ENCODE data around the gene SAFB2.
A peak's percentile ranks its signal among the peaks of the same experiment; 100 is the strongest.

Gene SAFB2

DNA sequence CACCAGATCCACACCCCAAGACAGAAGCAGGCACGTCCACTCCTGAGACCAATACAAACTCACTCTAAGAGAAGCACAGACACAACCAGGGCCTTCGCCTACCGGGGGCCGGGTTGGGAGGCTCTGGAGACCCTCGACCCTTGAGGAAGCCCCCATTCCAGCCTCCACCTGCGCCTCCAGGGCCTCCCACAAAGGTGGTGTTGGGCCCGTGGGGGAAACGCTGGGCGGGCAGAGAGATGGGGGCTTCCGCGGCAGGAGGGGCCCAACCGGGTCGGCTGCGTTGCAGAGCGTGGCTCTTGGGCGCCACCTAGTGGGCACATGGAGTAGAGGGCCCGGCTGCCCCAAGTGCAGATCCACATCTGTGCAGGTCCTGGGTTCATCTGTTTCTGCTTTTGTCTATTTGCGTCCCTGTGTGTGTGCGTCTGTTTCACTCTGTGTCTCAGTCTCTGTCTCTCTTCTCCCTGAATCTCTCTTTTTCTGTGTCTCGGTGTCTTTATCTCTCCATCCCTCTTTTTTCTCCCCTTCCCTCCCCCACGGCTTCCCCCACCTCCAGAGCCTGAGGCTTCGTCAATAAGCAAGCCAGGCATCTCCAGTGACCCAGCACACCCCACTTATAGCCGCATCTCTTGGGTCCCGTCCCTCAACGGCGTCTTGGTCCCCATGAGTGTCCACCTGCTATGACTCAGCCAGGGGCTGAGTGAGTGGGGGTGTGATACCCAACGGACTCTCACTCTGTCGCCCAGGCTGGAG is 44.3 kb downstream of the SAFB2 start:
- peak; percentile 83 for DNase-seq

DNA sequence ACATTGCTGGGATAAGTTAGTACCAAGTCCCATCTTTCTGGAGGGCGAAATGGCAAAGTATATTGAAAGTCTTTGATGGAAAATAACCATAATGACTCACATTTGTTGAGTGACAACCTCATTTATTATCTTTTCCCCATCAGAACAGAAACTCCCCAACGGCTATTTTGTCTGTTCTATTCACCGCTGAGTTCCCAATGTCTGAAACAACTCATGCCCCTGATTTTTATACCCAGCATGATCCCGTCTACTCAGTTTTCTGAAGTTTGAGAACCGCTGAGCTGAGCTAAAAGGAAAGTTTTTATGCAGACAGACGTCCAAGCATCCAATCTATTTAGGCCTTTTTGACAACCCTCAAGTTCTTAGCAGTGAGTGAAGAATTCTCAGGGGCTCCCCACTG is 47.0 kb downstream of the SAFB2 start:
- no peak for DNase-seq

DNA sequence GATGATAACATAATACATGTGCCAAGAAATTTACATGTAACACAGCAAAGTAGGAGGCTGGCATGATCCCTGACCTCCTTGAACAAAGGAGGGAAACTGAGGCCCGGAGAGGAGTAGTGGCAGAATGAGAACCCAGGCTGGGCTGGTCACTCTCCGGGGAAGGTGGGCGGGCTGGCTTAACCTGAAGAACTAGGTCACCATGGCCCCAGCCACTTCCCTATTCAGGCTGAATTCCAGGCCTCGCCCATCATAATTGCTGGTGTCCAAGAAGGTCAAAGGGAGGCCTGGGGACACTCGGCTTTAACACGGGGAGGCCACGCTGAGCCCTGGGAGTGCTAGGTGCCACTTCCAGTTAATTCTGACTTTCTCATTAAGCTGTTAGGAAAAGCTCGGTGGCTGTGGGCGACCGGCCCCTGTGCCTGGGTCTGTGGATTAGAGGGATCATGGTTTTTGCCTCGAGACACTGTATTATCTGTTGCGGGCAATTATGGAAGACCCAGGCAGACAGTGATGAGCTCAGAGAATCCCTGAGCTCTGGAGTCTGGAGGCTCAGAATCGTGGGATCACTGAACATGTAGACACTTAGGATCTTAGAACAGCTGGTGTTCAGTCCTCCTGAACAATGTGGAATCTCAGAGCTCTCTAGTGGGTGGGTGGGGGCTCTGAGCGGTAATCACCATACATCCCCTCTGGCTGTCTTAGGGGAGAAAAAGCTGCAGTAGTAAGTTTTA is 49.9 kb downstream of the SAFB2 start:
- no peak for DNase-seq

DNA sequence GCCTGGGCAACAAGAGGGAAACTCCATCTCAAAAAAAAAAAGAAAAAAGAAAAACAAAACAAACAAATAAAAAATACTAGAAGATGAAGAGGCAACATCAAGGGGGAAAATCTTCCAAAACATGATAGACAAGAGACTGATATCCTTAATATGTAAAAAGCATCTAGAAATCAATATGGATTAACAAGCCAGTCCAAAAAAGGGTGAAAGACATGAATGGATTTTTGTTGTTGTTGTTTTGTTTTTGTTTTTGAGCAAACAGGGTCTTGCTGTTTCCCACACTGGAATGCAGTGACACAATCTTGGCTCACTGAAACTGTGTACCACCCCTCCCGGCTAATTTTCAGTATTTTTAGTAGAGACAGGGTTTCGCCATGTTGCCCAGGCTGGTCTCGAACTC is 50.8 kb downstream of the SAFB2 start:
- DNase-seq, result no peak

DNA sequence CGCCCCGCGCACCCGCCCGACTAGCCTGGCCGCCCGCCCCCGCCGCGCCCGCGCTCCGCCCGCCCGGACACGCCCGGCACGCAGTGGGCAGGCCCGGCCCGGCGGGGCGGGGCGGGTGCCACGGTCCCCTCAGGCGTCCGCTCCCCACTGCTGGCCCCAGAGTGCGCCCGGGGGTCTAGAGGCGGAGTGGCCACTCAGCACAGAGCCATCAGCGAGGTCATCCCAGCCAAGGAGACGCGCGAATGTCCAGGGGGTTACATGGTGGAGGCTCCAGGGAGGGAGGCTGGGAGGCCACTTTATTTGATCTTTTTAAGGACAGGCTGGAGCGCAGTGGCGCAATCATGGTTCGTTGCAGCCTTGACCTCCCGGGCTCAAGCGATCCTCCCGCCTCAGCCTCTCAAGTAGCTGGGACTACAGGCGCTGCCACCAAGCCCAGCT is 54.6 kb downstream of the SAFB2 start:
- DNase-seq, result no peak

DNA sequence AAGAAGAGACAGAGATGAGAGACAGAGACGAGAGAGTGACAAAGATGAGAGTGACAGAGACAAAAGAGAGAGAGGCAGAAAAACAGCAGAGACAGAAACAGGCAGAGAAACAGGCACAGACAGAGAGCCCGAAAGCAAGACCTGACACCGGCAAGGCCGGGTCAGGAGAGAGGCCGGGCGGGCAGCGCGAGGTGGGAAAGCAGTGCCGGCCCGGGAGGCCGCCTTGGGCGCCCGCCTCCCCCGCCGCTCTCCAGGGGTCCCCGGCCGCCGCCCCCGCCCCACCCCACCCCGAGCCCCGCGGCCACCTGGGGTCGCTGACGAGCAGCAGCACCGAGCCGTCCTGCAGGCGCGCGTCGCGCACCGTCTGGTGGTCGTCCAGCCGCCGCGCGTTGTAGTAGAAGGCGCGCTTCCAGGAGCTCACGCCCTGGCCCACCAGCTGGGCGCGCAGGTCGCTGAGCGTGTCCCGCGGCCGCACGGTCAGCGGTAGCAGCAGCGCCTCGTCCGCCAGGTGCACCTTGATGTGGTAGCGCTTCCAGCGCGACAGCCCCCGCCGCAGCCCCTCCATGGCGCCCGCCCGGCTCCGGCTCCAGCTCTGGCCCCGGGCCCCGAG is 55.1 kb downstream of the SAFB2 start, which contains the start of gene TINCR:
Gene TINCR (minus strand): TSS at position 594 of the 610 bp plus-strand sequence.
- DNase-seq, result no peak

DNA sequence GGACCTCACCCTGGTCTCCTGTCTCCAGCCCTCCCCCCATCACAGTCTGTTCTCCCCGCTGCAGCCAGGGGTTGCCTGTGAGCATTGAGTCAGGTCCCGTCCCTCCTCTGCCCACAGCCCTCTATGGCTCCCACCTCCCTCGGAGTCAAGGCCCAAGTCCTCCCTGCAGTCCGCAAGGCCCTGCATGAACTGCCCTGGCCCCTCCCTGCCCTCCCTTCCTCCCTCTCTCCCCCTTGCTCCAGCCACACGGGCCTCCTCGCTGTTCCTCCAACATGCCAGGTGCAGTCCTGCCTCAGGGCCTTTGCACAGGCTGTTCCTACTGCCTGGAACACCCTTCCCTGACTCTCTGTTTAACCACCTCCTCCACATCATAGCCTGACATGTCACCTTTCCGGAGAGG is 57.6 kb downstream of the SAFB2 start:
- no peak for DNase-seq

DNA sequence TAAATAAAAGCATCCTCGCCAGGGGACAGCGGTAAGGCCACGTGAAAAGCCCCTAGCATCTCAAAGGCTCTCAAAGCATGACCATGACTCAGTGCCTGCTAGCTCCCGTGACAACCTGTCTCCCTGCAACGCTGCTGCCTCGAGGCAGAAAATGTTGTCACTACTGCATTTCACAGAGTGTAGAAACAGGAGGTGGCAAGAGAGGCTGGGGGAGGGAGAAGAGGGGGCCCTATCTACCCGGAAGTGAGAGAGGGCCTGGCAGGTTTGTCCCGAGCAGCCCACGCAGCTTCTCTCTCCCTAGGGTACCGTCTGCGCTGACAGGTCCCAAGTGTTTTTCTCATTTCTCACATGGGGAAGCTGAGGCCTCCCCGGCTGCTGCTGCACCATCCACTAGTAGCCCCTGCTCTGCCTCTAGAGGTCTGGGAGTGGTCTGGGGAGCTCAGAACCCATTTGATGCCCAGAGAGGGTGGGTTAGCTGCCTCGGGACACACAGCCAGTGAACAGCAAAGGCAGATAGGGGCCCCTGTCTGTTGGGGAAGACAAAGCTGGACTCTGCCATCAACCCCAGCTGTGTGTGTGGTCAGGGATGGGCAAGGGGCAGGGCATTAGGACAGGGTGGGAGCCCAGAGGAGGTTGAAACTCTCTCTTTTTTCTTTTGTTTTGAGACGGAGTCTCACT is 58.5 kb downstream of the SAFB2 start:
- no peak for DNase-seq

DNA sequence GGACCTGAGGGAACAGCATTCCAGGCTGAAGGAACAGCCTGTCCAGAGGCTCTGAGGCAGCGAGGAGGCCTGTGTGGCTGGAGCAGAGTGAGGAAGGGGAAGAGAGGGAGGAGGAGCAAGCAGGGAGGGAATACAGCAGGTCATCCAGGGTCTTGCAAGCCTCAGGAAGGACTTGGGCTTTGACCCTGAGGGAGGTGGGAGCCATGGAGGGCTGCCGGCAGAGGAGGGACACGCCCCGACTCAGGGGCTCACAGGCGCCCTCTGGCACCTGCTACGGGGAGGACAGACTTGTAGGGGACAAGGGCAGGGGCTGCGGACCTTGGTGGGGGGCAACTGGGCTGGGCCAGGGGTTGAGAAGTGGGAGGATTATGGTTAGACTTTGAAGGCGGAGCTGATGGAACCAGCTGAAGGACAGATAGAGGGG is 59.6 kb downstream of the SAFB2 start:
- no peak for DNase-seq

DNA sequence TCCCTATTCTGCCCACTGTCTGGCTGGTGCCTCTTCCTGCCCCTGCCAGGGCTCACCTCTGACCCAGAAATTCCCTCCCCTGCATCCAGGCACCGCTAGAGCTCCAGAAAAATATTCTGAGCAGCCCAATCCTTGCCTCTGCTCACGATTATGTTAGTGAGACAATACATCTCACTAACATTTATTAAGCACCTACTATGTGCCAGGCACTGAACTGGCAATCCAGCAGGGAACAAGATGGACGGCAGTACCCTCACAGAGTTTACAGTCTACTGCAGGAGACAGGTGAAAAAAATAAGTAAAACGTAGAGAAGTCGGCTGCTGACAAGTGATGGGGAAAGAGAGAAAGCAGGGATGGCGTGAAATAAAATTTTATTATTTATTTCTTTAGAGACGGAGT is 60.3 kb downstream of the SAFB2 start:
- no peak for DNase-seq

DNA sequence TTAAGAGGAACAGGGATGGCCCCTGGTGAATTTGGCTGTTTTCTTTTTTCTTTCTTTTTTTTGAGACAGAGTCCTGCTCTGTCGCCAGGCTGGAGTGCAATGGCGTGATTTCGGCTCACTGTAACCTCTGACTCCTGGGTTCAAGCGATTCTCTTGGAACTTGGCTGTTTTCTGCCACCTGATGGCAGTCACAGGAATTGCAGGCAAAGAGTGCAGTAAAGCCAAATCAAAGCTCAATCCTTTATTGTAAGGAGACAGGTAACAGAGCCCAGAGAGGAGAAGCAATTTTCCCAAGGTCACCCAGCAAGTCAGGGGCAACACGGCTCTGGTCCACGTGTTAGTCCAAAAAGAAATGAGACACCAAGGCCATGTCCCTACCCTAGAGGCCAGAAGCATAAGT is 61.0 kb downstream of the SAFB2 start:
- DNase-seq, result no peak

DNA sequence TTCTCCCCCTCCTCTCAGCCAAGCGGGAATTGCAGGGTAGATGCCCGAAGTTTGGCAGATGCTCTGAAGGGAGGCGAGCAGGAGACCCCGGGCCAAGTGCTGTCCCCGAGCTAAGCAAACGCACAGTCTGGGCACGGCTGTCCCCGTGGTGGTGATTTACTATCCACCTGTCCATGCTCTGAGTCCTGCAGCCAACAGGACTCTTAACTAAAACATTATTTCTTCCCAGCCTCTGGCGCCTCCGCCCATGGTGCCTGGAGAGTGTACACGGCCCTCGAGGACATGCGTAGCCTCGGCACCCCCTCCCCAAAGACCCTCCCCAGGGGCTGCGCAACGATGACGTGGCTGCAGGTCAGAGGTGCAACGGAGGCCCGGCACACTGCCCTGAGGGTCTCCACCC is 62.4 kb downstream of the SAFB2 start:
- DNase-seq, result no peak

DNA sequence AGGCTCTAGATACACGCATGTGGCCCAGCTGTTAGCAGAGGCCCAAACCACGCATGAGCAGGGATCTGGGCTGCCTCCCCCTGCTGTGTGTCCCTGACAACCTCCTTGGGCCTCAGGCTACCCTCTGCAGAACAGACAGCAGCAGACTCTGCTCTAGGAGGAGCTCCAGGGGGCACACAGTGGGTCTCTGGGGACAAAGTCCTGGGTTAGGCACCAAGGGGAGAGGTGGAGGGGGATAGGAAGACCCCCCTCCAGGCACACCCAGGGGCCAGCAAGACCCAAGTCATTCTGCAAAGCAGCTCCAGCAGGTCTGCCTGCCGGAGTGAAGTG is 62.8 kb downstream of the SAFB2 start:
- no peak for DNase-seq

DNA sequence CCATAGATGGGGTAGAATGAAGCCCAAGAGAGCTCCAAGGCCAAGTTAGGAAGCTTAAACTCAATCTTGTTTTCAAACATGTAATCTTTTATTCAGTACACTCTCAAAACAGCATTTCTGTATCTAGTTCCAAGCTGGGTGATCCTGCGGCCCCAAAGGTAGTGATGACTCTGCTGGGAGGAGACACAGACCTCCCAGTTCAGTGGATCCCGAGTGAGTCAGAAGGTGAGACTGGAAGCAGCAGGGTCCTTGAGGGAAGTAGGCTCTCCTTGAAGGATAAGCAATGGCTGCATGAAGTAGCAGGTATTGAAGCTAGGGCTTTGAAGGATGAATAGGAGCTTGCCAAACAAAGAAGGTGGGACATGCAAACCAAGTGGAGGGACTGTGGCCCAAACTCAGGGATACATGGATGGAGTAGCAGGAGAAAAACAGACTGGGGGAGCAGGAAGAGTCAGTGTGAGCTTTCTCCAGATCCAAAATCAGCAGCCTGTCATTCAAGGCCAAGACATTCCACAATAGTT is 64.4 kb downstream of the SAFB2 start:
- DNase-seq, result no peak

DNA sequence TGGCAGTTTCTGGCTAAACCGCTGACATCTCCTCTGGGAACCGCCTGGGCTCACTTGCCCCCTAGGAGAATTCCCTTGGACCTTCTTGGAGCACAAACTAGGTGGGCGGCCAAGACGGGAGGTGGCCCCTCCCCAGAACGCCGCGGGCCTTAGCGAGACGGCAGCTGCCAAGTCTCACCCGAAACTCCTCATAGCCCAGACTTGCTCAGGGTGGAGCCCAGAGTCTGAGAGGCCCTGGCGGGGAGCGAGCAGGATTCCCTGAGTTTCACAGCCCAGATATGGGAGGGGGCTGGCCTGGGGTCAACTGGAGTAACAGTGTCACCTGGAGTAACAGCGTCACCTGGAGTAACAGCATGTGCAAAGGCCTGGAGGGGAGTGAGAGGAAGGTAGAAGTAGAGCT is 64.9 kb downstream of the SAFB2 start:
- no peak for DNase-seq

DNA sequence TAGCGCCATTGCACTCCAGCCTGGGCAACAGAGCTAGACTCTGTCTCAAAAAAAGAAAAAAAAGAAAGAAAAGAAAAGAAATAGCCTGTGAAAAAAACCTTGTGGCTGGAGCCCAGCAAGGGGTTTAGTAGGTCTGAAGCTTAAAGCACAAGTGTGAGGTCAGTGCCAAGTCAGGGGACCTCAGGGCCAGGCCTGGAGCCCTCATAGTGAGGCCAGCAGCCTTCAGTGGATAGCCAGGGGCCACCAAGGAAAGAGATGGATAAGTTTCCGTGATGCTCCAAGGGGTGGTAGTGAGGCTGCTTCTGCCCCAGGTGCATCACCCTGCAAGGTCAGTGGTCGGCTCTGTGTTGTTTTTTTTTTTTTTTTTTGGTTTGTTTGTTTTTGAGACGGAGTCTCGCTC is 67.7 kb downstream of the SAFB2 start:
- no peak for DNase-seq

DNA sequence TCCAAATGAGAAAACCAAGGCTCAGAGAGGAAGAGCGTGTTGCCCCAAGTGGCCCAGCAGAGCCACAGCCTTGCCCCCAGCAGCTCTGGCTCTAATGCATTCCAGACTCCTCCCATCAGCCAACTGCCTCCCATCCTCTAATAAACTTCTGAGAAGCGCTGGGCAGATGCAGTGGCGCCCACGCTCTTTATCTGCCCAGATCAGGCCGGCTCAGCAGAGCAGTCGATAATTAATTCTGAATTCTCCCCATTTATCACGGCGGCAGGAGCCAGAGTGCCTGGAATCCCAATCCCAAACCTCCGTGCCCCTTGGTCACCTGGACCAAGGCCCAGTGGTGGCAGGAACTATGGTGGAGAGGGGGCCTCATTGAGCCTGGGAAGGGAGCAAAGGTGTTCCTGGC is 68.7 kb downstream of the SAFB2 start:
- no peak for DNase-seq

DNA sequence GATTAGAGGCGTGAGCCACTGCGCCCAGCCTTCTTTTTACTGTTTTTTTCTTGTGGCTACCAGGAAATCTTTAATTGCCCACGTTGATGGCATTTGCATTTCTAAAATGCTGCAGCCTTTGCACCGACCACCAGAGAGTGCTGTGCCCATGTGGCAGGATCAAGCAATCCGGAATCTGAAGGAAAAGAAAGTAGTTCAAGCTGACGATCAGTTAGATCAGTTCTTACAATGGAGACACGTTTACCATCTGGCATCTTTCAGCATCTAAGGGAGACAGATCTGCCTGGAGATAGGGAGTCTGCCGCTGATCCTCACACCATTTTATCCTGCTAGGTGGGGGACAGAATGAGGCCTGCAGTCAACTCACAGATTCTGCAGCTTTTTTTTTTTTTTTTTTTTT is 74.7 kb downstream of the SAFB2 start:
- DNase-seq, result peak; percentile 76

DNA sequence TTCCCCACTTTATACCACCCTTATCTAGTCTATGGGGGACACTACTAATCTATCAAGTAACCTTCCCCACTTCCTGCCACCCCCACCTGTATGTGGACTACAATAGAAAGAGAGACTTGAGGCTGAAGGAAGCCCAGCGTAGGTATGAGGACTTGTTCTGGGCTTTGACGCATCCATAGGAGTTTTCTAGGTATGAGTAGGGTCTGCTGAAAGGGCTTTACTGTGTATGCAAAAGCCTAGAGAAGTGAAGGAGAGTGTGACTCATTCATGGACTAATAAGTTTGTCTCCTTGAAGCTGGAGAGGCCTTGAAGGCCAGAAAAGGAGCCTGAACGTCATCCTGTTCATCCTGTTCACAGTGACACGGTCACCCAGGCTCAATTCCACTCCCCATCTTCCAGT is 76.6 kb downstream of the SAFB2 start:
- no peak for DNase-seq

DNA sequence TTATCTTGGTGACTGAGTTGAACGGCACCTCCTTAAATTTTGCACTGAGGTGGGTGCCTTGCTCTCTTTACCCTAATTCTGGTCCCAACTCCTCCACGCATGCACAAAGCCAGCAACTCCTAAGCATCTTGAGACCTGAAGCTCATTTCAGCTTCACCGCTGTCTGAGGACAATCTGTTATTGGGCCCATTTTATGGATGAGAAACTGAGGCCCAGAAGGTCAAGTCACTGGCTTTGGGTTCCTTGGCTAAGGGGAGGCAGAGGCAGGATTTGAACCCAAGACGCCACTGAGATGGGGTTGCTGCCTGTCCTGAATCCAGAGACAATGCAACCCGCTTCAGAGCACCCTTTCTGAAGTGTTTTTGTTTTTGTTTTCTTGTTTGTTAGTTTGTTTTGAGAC is 77.5 kb downstream of the SAFB2 start:
- DNase-seq, result no peak

DNA sequence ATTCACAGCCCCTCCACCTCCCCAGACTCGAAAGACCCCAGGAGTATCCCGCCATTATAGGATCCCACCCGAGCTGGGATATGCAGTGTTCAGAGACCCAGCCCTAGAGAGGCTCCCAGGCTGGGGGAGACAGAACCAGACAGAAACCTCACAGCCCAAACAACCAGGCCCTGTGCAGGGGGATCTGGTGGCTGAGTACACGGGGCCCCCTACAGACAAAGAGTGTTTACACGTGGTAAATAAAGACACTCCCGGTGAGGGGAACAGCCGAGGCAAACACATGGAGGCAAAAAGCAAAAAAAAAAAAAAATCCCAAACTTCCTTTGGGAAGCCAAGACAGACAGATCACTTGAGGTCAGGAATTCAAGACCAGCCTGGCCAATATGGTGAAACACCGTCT is 79.9 kb downstream of the SAFB2 start:
- no peak for DNase-seq

DNA sequence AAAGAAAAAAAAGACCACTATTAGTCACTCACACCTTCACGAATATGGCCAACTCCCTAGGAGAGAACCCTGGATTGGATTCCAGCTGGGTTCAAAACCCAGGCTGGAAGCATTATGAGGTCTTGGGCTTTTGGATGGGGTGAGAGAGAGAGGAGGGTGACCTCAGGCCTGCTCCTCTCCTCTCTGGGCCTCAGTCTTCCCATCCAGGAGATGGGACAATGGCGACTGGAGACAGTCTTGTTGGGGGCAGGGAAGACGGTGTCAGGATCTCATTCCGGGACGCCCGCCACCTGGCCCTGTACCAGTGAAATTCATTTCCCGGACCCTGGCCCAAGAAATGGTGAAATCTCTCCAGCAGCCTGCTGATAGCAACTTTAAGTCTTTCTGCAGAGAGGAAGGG is 81.1 kb downstream of the SAFB2 start:
- DNase-seq, result no peak

DNA sequence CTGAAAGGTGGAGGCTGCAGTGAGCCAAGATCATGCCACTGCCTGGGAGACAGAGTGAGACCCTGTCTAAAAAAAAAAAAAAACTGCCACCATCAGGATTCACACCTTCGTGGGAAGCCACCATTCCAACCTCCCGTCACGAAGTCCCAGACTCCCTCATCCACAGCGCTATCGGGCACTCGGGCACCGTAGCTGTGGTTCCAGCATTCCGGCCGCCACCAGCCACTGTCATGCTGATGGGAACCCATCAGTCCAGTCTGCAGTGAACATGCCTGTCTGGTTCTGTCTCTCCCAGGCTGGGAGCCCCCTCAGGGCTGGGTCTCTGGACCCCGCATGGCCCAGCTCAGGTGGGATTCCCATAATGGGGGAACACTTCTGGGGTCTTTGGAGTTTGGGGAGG is 82.4 kb downstream of the SAFB2 start:
- no peak for DNase-seq

DNA sequence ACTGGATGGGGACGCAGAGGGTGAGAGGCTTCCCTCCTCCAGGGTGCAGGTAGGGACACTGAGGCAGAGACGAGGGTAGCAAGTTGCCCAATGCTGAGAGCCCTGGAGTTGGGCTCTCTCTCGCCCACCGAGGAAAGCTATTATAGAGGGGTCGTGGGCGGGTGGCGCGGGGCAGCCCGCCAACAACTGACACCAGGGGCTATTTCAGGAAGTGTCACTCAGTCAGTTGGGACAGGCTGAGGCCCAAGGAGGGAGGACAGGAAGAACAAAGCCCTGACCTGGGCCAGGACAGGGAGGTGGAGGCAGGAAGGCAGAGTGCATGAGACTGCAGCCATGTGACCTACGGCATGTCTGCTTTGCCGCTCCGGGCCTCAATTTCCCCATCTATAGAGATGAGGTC is 84.7 kb downstream of the SAFB2 start:
- DNase-seq, result no peak

Data from NCI-H510A treated with DMSO at 0.1 percent for 48 hours (cell line).